ENCODE data around the gene GEMIN5.

DNA sequence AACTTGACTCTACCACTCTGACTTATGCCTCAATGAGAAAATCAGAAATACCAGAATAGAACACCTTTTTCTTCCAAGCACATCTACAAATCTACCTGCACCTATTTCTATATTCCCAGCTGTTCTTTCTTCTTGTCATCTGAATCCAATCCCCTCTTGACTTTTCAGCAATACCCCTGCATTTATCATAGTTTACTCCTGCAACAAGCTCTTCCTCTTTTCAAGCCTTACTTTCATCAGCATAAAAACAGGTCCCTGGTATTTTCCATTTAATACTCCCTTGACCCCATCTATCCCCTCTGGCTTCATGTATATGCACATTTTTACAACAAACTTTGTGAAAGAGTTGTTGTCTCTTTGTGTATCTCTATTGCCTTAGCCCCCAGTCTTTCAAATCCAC, 3.1 kb downstream of the GEMIN5 start:
- no peak for TF ChIP-seq POLR2A (IDR thresholded peaks at IDR 0.05)
- TF ChIP-seq, protein P1, sequence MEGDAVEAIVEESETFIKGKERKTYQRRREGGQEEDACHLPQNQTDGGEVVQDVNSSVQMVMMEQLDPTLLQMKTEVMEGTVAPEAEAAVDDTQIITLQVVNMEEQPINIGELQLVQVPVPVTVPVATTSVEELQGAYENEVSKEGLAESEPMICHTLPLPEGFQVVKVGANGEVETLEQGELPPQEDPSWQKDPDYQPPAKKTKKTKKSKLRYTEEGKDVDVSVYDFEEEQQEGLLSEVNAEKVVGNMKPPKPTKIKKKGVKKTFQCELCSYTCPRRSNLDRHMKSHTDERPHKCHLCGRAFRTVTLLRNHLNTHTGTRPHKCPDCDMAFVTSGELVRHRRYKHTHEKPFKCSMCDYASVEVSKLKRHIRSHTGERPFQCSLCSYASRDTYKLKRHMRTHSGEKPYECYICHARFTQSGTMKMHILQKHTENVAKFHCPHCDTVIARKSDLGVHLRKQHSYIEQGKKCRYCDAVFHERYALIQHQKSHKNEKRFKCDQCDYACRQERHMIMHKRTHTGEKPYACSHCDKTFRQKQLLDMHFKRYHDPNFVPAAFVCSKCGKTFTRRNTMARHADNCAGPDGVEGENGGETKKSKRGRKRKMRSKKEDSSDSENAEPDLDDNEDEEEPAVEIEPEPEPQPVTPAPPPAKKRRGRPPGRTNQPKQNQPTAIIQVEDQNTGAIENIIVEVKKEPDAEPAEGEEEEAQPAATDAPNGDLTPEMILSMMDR (IDR thresholded peaks at IDR 0.05) = no peak
